ENCODE data around the gene ACOXL. TPM values are rescaled to one million over a fixed set of nuclear protein-coding genes. Genes with fewer than 3 reads are reported as not detected.

ACOXL gene
- total RNA-seq, 1 donor from 2014 or later, result not detected

- peak overlapping the region; percentile 10 for H3K4me3 Mint-ChIP-seq
- peaks cover 6% of the 10 kb centered on the region for H3K27me3 Mint-ChIP-seq (ENCODE audit: low read depth)
- peaks cover 38% of the 10 kb centered on the region for H3K4me1 Mint-ChIP-seq
- no peaks in the 10 kb centered on the region for H3K36me3 Mint-ChIP-seq (ENCODE audit: low read depth)
- no peak for DNase-seq (ENCODE audit: low read depth, low spot score)
- no peak for TF ChIP-seq CTCF (conservative IDR thresholded peaks at IDR 0.05)
- H3K9me3 Mint-ChIP-seq, result no peaks in the 10 kb centered on the region
- H3K27ac Mint-ChIP-seq (ENCODE audit: unreplicated experiment), result peak overlapping the region; percentile 54
Observed at GRCh38 chr2:110858993-110859701, 126.8 kb downstream of the ACOXL start.

- TF ChIP-seq CTCF (conservative IDR thresholded peaks at IDR 0.05), result no peak
- Mint-ChIP-seq H3K9me3 (no peaks in the 10 kb centered on the region), H3K4me1 (peaks cover 43% of the 10 kb centered on the region), H3K27me3 (ENCODE audit: low read depth) (peaks cover 6% of the 10 kb centered on the region), H3K27ac (ENCODE audit: unreplicated experiment) (peak overlapping the region; percentile 20), H3K36me3 (ENCODE audit: low read depth) (no peaks in the 10 kb centered on the region), H3K4me3 (no peak overlapping the region)
- DNase-seq (ENCODE audit: low read depth, low spot score), result no peak
Observed at GRCh38 chr2:110860630-110861029, 128.3 kb downstream of the ACOXL start.

- Mint-ChIP-seq H3K27me3 (ENCODE audit: low read depth) (peaks cover 12% of the 10 kb centered on the region), H3K9me3 (no peaks in the 10 kb centered on the region), H3K4me3 (no peak overlapping the region), H3K36me3 (ENCODE audit: low read depth) (no peaks in the 10 kb centered on the region), H3K4me1 (peaks cover 54% of the 10 kb centered on the region), H3K27ac (ENCODE audit: unreplicated experiment) (no peak overlapping the region)
- DNase-seq (ENCODE audit: low read depth, low spot score), result no peak
- TF ChIP-seq CTCF (conservative IDR thresholded peaks at IDR 0.05), result no peak
Observed at GRCh38 chr2:110861616-110862260, 129.4 kb downstream of the ACOXL start.

- H3K36me3 Mint-ChIP-seq (ENCODE audit: low read depth), result no peaks in the 10 kb centered on the region
Observed at GRCh38 chr2:110863726-110864125, 131.4 kb downstream of the ACOXL start.

GRCh38 chr2:110864176-110864575, 131.8 kb downstream of the ACOXL start:
- peaks cover 15% of the 10 kb centered on the region for H3K27me3 Mint-ChIP-seq (ENCODE audit: low read depth)
- H3K4me3 Mint-ChIP-seq, result no peak overlapping the region
- DNase-seq (ENCODE audit: low read depth, low spot score), result no peak
- H3K4me1 Mint-ChIP-seq, result peaks cover 59% of the 10 kb centered on the region
- no peak overlapping the region for H3K27ac Mint-ChIP-seq (ENCODE audit: unreplicated experiment)
- no peaks in the 10 kb centered on the region for H3K9me3 Mint-ChIP-seq
- no peaks in the 10 kb centered on the region for H3K36me3 Mint-ChIP-seq (ENCODE audit: low read depth)
- TF ChIP-seq CTCF (conservative IDR thresholded peaks at IDR 0.05), result no peak

More at GRCh38 chr2:110863726-110864125, 131.4 kb downstream of the ACOXL start:
- Mint-ChIP-seq H3K4me3 (no peak overlapping the region), H3K27ac (ENCODE audit: unreplicated experiment) (no peak overlapping the region), H3K9me3 (no peaks in the 10 kb centered on the region), H3K27me3 (ENCODE audit: low read depth) (peaks cover 15% of the 10 kb centered on the region), H3K4me1 (peaks cover 60% of the 10 kb centered on the region)
- DNase-seq (ENCODE audit: low read depth, low spot score), result no peak
- TF ChIP-seq CTCF (conservative IDR thresholded peaks at IDR 0.05), result no peak

Data from neural crest cell (in vitro differentiated cells).